Panc1 (cell line): ENCODE measurements around the gene CD3D.

Experiments
- POLR2AphosphoS5 ChIP-seq: IDR thresholded peaks from 2 replicates; pipeline ENCODE4 v1.6.1; 2012; ENCODE audit warnings: mild to moderate bottlenecking, low read depth, low read length, moderate library complexity
- SIN3A ChIP-seq: IDR thresholded peaks from 2 replicates; pipeline ENCODE4 v1.6.1; 2012; ENCODE audit warnings: low read depth, mild to moderate bottlenecking, low read length, moderate library complexity, borderline replicate concordance; ENCODE audit not compliant: insufficient read depth
- TCF7L2 ChIP-seq: IDR thresholded peaks from 2 replicates; pipeline ENCODE4 v1.6.1; 2011; ENCODE audit warnings: mild to moderate bottlenecking, low read depth, low read length, inconsistent platforms
- TF ChIP-seq, protein P1 (sequence below): fragments of 450-650 bp; IDR thresholded peaks from 2 replicates; pipeline ENCODE4 v1.5.1; 2017; ENCODE audit warnings: mild to moderate bottlenecking
- TF ChIP-seq, protein P2 (sequence below), 2 experiments: IDR thresholded peaks; 2 replicates each; pipeline ENCODE4 v1.6.1; 2011 to 2012; ENCODE audit warnings: low read depth in 2 of 2, control low read depth in 1 of 2, low read length in 1 of 2, mild to moderate bottlenecking in 1 of 2, moderate library complexity in 1 of 2; ENCODE audit not compliant: insufficient read depth in 1 of 2

DNA sequence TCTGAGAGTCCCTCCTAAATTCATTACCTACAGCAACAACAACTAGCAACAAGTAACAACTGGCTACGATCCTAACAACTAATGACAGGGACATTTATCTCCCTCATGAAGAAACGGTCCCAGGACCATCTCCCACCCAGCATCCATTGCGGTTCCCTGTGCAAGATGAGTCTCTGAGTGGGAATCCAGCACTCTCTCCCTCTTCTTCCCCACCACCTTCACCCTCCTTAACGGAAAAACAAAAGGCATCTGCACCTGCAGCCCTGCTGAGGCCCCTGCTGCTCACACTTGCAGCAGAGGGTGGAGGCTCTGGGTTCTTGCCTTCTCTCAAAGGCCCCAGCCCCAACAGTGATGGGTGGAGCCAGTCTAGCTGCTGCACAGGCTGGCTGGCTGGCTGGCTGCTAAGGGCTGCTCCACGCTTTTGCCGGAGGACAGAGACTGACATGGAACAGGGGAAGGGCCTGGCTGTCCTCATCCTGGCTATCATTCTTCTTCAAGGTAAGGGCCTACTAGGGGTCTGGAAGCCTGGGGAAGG, 1.5 kb upstream of the CD3D start, which contains the start of gene CD3G:
- TF ChIP-seq POLR2AphosphoS5 (no peak), SIN3A (no peak), TCF7L2 (no peak)
- TF ChIP-seq, protein P1, sequence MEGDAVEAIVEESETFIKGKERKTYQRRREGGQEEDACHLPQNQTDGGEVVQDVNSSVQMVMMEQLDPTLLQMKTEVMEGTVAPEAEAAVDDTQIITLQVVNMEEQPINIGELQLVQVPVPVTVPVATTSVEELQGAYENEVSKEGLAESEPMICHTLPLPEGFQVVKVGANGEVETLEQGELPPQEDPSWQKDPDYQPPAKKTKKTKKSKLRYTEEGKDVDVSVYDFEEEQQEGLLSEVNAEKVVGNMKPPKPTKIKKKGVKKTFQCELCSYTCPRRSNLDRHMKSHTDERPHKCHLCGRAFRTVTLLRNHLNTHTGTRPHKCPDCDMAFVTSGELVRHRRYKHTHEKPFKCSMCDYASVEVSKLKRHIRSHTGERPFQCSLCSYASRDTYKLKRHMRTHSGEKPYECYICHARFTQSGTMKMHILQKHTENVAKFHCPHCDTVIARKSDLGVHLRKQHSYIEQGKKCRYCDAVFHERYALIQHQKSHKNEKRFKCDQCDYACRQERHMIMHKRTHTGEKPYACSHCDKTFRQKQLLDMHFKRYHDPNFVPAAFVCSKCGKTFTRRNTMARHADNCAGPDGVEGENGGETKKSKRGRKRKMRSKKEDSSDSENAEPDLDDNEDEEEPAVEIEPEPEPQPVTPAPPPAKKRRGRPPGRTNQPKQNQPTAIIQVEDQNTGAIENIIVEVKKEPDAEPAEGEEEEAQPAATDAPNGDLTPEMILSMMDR: no peak
- TF ChIP-seq, protein P2, sequence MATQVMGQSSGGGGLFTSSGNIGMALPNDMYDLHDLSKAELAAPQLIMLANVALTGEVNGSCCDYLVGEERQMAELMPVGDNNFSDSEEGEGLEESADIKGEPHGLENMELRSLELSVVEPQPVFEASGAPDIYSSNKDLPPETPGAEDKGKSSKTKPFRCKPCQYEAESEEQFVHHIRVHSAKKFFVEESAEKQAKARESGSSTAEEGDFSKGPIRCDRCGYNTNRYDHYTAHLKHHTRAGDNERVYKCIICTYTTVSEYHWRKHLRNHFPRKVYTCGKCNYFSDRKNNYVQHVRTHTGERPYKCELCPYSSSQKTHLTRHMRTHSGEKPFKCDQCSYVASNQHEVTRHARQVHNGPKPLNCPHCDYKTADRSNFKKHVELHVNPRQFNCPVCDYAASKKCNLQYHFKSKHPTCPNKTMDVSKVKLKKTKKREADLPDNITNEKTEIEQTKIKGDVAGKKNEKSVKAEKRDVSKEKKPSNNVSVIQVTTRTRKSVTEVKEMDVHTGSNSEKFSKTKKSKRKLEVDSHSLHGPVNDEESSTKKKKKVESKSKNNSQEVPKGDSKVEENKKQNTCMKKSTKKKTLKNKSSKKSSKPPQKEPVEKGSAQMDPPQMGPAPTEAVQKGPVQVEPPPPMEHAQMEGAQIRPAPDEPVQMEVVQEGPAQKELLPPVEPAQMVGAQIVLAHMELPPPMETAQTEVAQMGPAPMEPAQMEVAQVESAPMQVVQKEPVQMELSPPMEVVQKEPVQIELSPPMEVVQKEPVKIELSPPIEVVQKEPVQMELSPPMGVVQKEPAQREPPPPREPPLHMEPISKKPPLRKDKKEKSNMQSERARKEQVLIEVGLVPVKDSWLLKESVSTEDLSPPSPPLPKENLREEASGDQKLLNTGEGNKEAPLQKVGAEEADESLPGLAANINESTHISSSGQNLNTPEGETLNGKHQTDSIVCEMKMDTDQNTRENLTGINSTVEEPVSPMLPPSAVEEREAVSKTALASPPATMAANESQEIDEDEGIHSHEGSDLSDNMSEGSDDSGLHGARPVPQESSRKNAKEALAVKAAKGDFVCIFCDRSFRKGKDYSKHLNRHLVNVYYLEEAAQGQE (IDR thresholded peaks at IDR 0.05; ENCODE audit: insufficient read depth in 1 of 2, low read depth in 2 of 2, low read length in 1 of 2): no peak
